ENCODE measurements around the gene LAMC3.

- TF ChIP-seq POLR2A (IDR thresholded peaks at IDR 0.05) = peak in 1 of 2 donors; percentile 12
- TF ChIP-seq CTCF (IDR thresholded peaks at IDR 0.05) = no peak
- no peak for TF ChIP-seq POLR2AphosphoS5 (IDR thresholded peaks at IDR 0.05)
Measured at GRCh38 chr9:131100445-131100844, 91.5 kb downstream of the LAMC3 start.
